ENCODE data around the gene PGPEP1. TPM values are rescaled to one million over a fixed set of nuclear protein-coding genes. Genes with fewer than 3 reads are reported as not detected.

PGPEP1 gene
- polyA plus RNA-seq, 2 donors, result 1.8 to 1.9 TPM

DNA sequence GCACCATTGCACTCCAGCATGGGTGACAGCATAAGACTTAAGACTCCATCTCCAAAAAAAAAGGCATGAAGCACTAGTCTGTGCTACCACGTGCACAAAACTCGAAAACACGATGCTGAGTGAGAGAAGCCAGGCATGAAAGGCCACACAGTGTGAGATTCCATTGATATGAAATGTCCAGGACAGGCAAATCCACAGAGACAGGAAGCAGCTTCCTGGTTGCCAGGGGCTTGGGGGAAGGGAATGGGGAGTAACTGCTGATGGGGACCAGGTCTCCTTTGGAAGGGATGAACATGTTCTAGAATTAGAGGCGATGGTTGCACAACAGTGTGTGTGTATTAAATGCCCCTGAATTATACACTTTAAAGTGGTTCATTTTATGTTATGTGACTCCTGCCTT lies 43.1 kb upstream of the PGPEP1 start:
- peaks cover 0 to 2% of the 10 kb centered on the region in 2 donors for H3K4me1 ChIP-seq (ENCODE audit: control insufficient read depth in 2 of 2, insufficient read depth in 2 of 2, low read length in 1 of 2)
- no peaks in the 10 kb centered on the region for H3K36me3 ChIP-seq (ENCODE audit: control insufficient read depth in 2 of 2, insufficient read depth in 2 of 2, low read length in 1 of 2)
- no peak overlapping the region for H3K4me3 ChIP-seq (ENCODE audit: low read depth in 1 of 2, low read length in 2 of 2)
- 56 to 67% methylated on average over 4 of the region's 4 CpGs for WGBS, 2 donors
- no peaks in the 10 kb centered on the region for H3K9me3 ChIP-seq (ENCODE audit: control insufficient read depth in 2 of 2, insufficient read depth in 1 of 2, low read depth in 1 of 2, low read length in 1 of 2)
- peak overlapping the region in 1 of 2 donors; percentile 6 for H3K27ac ChIP-seq (ENCODE audit: low read depth in 2 of 2, low read length in 1 of 2)
- no peaks in the 10 kb centered on the region for H3K27me3 ChIP-seq (ENCODE audit: control insufficient read depth in 1 of 2, insufficient read depth in 2 of 2, low read length in 2 of 2)

DNA sequence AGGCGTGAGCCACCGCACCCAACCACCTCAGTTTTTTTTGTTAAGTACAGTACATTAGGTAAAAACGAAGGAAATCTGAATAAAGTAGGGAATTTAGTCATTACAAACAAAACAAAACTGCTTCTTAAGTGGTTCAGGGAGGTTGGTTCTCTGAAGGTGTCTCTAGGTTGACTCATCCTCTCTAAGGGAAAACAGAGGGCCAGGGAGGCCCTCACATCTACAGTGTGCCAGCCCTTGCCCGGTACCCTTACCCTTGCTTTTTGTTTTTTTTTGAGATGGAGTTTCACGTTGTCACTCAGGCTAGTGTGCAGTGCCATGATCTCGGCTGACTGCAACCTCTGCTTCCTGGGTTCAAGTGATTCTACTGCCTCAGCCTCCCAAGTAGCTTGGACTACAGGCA lies 41.8 kb upstream of the PGPEP1 start:
- H3K27ac ChIP-seq (ENCODE audit: low read depth in 2 of 2, low read length in 1 of 2), result no peak overlapping the region
- WGBS, 2 donors, result 77 to 79% methylated on average over 6 of the region's 6 CpGs
- H3K9me3 ChIP-seq (ENCODE audit: control insufficient read depth in 2 of 2, insufficient read depth in 1 of 2, low read depth in 1 of 2, low read length in 1 of 2), result no peaks in the 10 kb centered on the region

DNA sequence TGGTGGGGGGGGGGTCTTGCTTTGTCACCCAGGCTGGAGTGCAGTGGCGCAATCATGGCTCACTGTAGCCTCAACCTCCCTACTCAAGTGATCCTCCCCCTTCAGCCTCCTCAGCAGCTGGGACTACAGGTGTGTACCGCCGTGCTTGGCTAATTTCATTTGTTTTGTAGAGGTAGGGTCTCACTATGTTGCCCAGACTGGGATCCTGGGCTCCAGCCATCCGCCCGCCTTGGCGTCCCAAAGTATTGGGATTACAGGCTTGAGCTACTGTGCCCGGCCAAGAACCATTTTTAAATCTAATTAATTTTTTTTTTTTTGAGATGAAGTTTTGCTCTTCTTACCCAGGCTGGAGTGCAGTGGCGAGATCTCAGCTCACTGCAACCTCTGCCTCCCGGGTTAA lies 40.7 kb upstream of the PGPEP1 start:
- Histone ChIP-seq H3K27me3 (ENCODE audit: control insufficient read depth in 1 of 2, insufficient read depth in 2 of 2, low read length in 2 of 2) (no peaks in the 10 kb centered on the region), H3K9me3 (ENCODE audit: control insufficient read depth in 2 of 2, insufficient read depth in 1 of 2, low read depth in 1 of 2, low read length in 1 of 2) (no peaks in the 10 kb centered on the region), H3K4me3 (ENCODE audit: low read depth in 1 of 2, low read length in 2 of 2) (no peak overlapping the region), H3K36me3 (ENCODE audit: control insufficient read depth in 2 of 2, insufficient read depth in 2 of 2, low read length in 1 of 2) (no peaks in the 10 kb centered on the region), H3K27ac (ENCODE audit: low read depth in 2 of 2, low read length in 1 of 2) (no peak overlapping the region), H3K4me1 (ENCODE audit: control insufficient read depth in 2 of 2, insufficient read depth in 2 of 2, low read length in 1 of 2) (peaks cover 0 to 3% of the 10 kb centered on the region in 2 donors)
- WGBS, 2 donors, result 87 to 89% methylated on average over 9 of the region's 9 CpGs

More for the DNA sequence above, 41.8 kb upstream of the PGPEP1 start:
- H3K27me3 ChIP-seq (ENCODE audit: control insufficient read depth in 1 of 2, insufficient read depth in 2 of 2, low read length in 2 of 2), result no peaks in the 10 kb centered on the region
- H3K4me3 ChIP-seq (ENCODE audit: low read depth in 1 of 2, low read length in 2 of 2), result no peak overlapping the region
- H3K36me3 ChIP-seq (ENCODE audit: control insufficient read depth in 2 of 2, insufficient read depth in 2 of 2, low read length in 1 of 2), result no peaks in the 10 kb centered on the region
- peaks cover 0 to 3% of the 10 kb centered on the region in 2 donors for H3K4me1 ChIP-seq (ENCODE audit: control insufficient read depth in 2 of 2, insufficient read depth in 2 of 2, low read length in 1 of 2)

DNA sequence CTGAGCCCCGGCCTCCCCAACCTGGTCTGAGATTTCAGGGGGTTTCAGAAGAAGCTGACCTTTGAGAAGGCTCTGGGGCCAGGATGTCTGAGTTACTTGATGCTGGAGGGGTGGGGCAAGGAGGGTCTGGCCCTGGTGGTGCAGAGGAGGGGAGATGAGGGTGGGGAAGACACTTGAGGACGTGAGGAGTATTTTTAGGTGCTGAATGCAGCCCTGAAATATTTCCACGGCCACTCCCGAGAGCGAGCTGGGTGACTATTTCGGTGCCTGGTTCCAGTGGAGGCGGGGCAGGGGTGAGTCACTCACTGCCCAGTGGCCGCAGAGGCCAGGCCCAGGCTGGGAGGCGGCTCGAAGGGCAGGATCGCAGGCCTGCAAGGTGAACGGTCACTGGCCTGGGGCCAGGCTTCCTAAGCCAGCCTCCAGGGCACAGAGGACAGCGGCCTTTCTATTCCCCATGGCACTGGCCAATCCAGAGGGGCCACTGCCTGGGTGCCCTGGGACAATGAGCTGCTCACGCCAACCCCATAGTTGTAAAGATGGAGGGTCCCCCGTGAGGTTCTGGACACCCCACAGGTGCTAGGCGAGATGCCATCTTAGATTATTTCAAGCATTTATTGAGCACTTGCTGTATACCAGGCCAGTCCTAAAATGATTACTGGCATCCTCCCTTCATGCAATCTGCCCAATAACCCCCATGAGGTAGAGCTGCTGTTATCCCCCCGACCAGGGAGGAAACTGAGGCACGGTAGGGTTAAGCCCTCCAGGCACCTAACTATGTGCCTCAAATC lies 39.3 kb upstream of the PGPEP1 start:
- Histone ChIP-seq H3K36me3 (ENCODE audit: control insufficient read depth in 2 of 2, insufficient read depth in 2 of 2, low read length in 1 of 2) (peaks cover 0 to 2% of the 10 kb centered on the region in 2 donors), H3K9me3 (ENCODE audit: control insufficient read depth in 2 of 2, insufficient read depth in 1 of 2, low read depth in 1 of 2, low read length in 1 of 2) (no peaks in the 10 kb centered on the region), H3K27ac (ENCODE audit: low read depth in 2 of 2, low read length in 1 of 2) (peak overlapping the region; percentile 27 to 79), H3K4me3 (ENCODE audit: low read depth in 1 of 2, low read length in 2 of 2) (no peak overlapping the region), H3K4me1 (ENCODE audit: control insufficient read depth in 2 of 2, insufficient read depth in 2 of 2, low read length in 1 of 2) (peaks cover 0 to 9% of the 10 kb centered on the region in 2 donors), H3K27me3 (ENCODE audit: control insufficient read depth in 1 of 2, insufficient read depth in 2 of 2, low read length in 2 of 2) (no peaks in the 10 kb centered on the region)
- WGBS, 2 donors, result 36 to 40% methylated on average over 18 of the region's 18 CpGs

DNA sequence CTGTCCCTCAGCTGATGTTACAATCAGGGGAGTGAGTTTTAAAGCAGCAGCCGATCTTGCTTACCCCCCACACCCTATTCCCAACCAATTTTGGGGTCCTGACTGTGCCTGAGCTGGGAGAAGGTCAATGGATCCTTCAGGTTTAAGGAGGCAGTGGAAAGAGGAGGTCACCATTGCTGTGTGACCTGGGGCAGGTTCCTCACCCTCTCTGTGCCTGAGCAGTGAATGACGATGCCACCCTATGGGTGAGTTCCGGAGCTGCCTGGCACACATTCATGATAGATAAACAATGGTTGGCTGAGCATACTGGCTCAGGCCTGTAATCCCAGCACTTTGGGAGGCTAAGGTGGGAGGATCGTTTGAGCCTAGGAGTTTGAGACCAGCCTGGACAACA lies 38.7 kb upstream of the PGPEP1 start:
- Histone ChIP-seq H3K36me3 (ENCODE audit: control insufficient read depth in 2 of 2, insufficient read depth in 2 of 2, low read length in 1 of 2) (peaks cover 0 to 2% of the 10 kb centered on the region in 2 donors), H3K4me3 (ENCODE audit: low read depth in 1 of 2, low read length in 2 of 2) (no peak overlapping the region), H3K27ac (ENCODE audit: low read depth in 2 of 2, low read length in 1 of 2) (peak overlapping the region in 1 of 2 donors; percentile 79), H3K4me1 (ENCODE audit: control insufficient read depth in 2 of 2, insufficient read depth in 2 of 2, low read length in 1 of 2) (peaks cover 0 to 14% of the 10 kb centered on the region in 2 donors), H3K9me3 (ENCODE audit: control insufficient read depth in 2 of 2, insufficient read depth in 1 of 2, low read depth in 1 of 2, low read length in 1 of 2) (no peaks in the 10 kb centered on the region), H3K27me3 (ENCODE audit: control insufficient read depth in 1 of 2, insufficient read depth in 2 of 2, low read length in 2 of 2) (no peaks in the 10 kb centered on the region)
- 52% methylated on average over 4 of the region's 4 CpGs for WGBS, 2 donors

DNA sequence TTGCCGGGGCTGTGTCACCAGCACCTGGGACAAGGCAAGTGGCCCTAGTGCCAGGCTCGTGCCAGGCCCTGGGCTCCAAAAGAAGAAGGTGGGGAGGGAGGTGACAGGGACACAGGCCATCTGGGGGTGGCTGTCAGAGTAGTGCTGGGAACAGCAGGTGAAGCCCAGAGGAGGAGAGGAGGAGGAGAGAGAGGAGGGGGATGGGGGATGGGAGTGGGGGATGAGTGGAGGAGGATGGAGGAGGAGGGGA lies 36.3 kb upstream of the PGPEP1 start:
- H3K36me3 ChIP-seq (ENCODE audit: control insufficient read depth in 2 of 2, insufficient read depth in 2 of 2, low read length in 1 of 2), result peaks cover 0 to 6% of the 10 kb centered on the region in 2 donors
- H3K27ac ChIP-seq (ENCODE audit: low read depth in 2 of 2, low read length in 1 of 2), result peak overlapping the region; percentile 91 to 96
- H3K9me3 ChIP-seq (ENCODE audit: control insufficient read depth in 2 of 2, insufficient read depth in 1 of 2, low read depth in 1 of 2, low read length in 1 of 2), result no peaks in the 10 kb centered on the region
- peaks cover 0 to 21% of the 10 kb centered on the region in 2 donors for H3K4me1 ChIP-seq (ENCODE audit: control insufficient read depth in 2 of 2, insufficient read depth in 2 of 2, low read length in 1 of 2)
- H3K27me3 ChIP-seq (ENCODE audit: control insufficient read depth in 1 of 2, insufficient read depth in 2 of 2, low read length in 2 of 2), result no peaks in the 10 kb centered on the region
- H3K4me3 ChIP-seq (ENCODE audit: low read depth in 1 of 2, low read length in 2 of 2), result peak overlapping the region in 1 of 2 donors; percentile 18
- WGBS, 2 donors, result 14 to 23% methylated on average over 2 of the region's 2 CpGs

DNA sequence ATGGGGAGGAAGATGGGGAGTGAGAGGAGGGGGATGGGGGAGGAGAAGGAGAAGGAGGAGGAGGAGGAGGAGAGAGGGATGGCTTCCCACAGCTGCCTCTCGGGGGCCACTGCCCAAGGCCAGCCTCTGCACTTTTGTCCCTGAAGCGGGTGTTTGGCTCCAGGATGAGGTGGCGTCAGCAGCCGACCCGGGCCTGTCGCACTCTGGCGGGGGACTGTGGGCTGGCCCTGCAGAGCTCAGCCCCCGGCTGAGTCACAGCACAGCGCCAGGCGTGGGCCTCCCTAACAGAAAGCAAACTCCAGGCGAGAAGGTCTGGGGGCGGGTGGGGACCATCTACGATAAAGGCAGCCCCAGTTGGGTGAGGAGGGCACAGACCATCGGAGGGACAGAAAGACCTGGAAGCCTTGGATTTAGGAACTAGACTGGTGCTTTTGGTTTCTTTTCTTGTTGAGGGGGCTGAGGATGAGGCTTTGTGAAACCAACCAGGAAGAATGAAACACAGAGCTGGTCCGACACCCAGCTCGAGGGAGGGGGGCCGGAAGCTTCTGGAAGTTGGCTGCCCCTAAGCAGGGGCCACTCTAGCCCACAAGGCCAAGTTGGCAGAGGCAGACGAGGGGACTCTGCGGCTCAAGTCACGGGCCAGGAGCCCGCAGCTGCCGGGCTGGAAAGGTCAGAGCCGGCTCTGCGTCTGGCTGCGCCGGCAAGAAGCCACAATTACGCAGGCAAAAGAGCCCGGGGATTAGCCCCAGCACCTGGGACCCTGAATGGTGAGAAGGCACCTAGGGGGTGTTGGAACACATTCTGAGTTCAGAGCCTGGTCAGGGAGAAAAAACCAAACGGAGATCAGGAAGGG lies 35.7 kb upstream of the PGPEP1 start:
- no peaks in the 10 kb centered on the region for H3K9me3 ChIP-seq (ENCODE audit: control insufficient read depth in 2 of 2, insufficient read depth in 1 of 2, low read depth in 1 of 2, low read length in 1 of 2)
- peak overlapping the region; percentile 91 to 96 for H3K27ac ChIP-seq (ENCODE audit: low read depth in 2 of 2, low read length in 1 of 2)
- peak overlapping the region in 1 of 2 donors; percentile 18 for H3K4me3 ChIP-seq (ENCODE audit: low read depth in 1 of 2, low read length in 2 of 2)
- H3K36me3 ChIP-seq (ENCODE audit: control insufficient read depth in 2 of 2, insufficient read depth in 2 of 2, low read length in 1 of 2), result peaks cover 0 to 12% of the 10 kb centered on the region in 2 donors
- no peaks in the 10 kb centered on the region for H3K27me3 ChIP-seq (ENCODE audit: control insufficient read depth in 1 of 2, insufficient read depth in 2 of 2, low read length in 2 of 2)
- peaks cover 0 to 21% of the 10 kb centered on the region in 2 donors for H3K4me1 ChIP-seq (ENCODE audit: control insufficient read depth in 2 of 2, insufficient read depth in 2 of 2, low read length in 1 of 2)
- 6 to 9% methylated on average over 29 of the region's 29 CpGs for WGBS, 2 donors

DNA sequence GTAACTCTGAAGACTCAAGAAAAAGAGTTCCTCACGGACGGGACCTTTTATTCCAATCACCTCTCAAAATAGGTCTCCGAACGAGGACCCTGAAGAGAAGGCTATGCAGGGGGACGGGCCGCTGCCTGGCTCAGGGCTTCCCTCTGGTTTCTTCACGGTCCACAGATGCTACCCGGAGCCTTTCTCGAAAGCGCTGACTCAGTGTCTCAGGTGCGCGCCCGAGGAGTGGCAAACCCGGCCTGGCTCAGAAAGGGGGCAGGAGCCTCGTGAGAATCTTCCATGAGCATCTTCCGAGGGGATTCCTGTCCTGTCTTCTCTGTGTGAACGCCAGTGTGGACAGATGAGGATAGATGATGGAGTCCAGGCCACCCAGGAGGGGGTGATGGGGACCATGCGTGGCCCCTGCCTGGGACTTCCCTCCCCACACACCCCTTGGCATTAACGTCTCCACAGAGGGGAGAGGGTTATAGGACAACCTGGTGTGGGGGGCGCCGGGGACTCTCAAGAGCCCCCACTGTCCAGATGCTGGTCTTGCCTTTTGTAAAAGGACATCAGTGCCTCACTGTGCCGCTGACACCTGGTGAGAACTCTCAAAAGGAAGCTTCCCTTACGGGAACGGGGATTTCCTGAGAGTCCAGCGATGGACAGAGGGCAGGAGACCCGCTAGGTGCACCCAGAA lies 34.0 kb upstream of the PGPEP1 start:
- H3K27ac ChIP-seq (ENCODE audit: low read depth in 2 of 2, low read length in 1 of 2), result peak overlapping the region; percentile 69 to 91

DNA sequence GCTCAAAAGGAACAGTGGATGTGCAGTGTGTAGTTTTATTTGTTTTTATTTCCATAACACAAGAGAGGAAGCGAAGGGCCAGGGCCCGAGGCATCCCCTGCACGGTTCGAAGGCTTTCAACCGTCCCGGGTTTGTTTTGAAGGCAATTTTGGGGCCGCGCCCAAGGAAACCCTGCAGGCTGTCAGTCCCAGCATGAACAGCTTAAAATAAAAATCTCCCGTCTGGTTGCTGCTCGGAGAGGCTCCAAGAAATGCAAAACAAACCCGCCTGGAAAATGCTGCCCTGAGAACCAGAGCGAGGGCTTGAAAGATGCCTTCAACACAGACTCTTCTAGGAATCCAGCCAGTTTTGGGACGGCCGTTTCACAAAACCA lies 33.5 kb upstream of the PGPEP1 start:
- WGBS, 2 donors, result 27 to 38% methylated on average over 14 of the region's 14 CpGs
- no peaks in the 10 kb centered on the region for H3K9me3 ChIP-seq (ENCODE audit: control insufficient read depth in 2 of 2, insufficient read depth in 1 of 2, low read depth in 1 of 2, low read length in 1 of 2)
- peaks cover 0 to 24% of the 10 kb centered on the region in 2 donors for H3K4me1 ChIP-seq (ENCODE audit: control insufficient read depth in 2 of 2, insufficient read depth in 2 of 2, low read length in 1 of 2)
- peaks cover 0 to 22% of the 10 kb centered on the region in 2 donors for H3K36me3 ChIP-seq (ENCODE audit: control insufficient read depth in 2 of 2, insufficient read depth in 2 of 2, low read length in 1 of 2)
- no peak overlapping the region for H3K4me3 ChIP-seq (ENCODE audit: low read depth in 1 of 2, low read length in 2 of 2)
- peak overlapping the region; percentile 69 to 91 for H3K27ac ChIP-seq (ENCODE audit: low read depth in 2 of 2, low read length in 1 of 2)
- H3K27me3 ChIP-seq (ENCODE audit: control insufficient read depth in 1 of 2, insufficient read depth in 2 of 2, low read length in 2 of 2), result no peaks in the 10 kb centered on the region

More for the DNA sequence above, 34.0 kb upstream of the PGPEP1 start:
- Histone ChIP-seq H3K36me3 (ENCODE audit: control insufficient read depth in 2 of 2, insufficient read depth in 2 of 2, low read length in 1 of 2) (peaks cover 0 to 17% of the 10 kb centered on the region in 2 donors), H3K9me3 (ENCODE audit: control insufficient read depth in 2 of 2, insufficient read depth in 1 of 2, low read depth in 1 of 2, low read length in 1 of 2) (no peaks in the 10 kb centered on the region), H3K4me3 (ENCODE audit: low read depth in 1 of 2, low read length in 2 of 2) (no peak overlapping the region), H3K4me1 (ENCODE audit: control insufficient read depth in 2 of 2, insufficient read depth in 2 of 2, low read length in 1 of 2) (peaks cover 0 to 24% of the 10 kb centered on the region in 2 donors), H3K27me3 (ENCODE audit: control insufficient read depth in 1 of 2, insufficient read depth in 2 of 2, low read length in 2 of 2) (no peaks in the 10 kb centered on the region)
- 68 to 69% methylated on average over 26 of the region's 26 CpGs for WGBS, 2 donors
